GM19468 (cell line): ENCODE measurements around the gene TBL1X.
"Not testable (repeated sequence)": the region's sequence is repeated elsewhere in the genome, so short reads cannot be mapped to it uniquely, and the experiment has no call there.

ENCODE experiments used
- ATAC-seq: cut with Tn5 transposase; IDR thresholded peaks from one replicate; pipeline ENCODE4 v1.9.1; 2021; ENCODE audit warnings: mild to moderate bottlenecking, moderate library complexity, moderate number of reproducible peaks; ENCODE audit not compliant: unreplicated experiment; ENCODE audit errors: extremely low read depth

The TBL1X gene

DNA sequence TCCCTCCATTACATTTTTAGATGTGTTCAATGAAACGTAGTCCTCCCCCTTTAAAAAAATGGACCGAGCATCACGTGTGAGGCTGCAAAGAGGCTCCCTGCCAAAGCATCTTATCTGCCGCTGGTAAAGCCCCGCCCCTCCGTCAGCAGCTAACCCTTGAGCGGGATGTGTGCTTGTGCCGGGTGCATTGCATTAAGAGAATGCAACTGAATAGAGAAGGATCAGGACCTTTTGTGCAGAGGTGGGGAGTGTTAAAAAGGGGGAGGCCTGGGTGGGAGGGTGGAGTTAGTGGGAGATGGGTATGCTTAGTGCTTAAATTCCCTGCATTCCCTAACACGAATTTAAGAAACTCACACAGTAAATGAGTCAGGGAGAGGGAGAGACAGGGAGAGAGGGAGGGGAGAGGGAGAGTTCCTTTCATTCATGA lies 66.0 kb downstream of the TBL1X start:
- ATAC-seq: no peak

- no peak for ATAC-seq
These were observed 67.5 kb downstream of the TBL1X start for GRCh38 chrX:9532349-9532748.

DNA sequence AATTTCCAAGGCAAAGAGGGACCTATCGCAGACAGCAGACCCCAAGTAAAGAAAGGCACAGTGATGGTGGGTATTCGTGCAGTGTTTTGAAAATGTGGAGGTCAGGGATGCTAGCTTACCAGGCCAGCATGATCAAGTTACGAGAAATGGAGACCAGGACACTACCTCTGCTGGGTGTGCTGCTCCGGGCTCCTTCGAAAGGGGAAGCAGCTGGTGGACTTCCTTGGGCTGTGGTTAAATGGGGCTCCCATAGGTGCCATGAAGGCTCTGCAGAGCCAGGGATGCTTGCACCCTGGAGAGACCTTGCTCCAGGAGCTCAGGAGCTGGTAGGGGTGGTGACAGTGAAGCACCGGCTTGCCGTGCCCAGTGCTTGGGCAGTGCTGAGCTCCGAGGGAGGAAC lies 68.8 kb downstream of the TBL1X start:
- ATAC-seq: no peak

- no peak for ATAC-seq
These were observed 69.8 kb downstream of the TBL1X start for GRCh38 chrX:9534686-9535085.

DNA sequence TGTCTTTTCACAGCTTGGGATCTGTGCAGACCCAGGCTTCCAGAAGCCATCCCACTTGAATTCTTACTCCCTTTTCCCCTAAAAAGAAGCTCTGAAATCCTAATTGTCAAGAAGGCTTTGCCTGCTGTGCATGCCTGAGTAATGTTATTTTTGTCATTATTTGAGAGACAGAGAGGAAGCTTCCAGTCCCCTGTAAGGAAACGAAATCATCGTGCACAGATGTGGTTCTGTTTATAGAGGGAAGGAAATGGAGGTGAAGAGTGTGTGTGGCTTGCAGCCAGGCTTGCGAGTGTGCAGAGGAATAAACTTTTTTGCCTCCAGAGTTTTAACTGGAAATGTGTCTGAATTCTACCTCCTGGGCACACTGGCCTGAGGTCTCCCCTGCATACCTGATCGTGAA lies 70.2 kb downstream of the TBL1X start:
- ATAC-seq: no peak

GRCh38 chrX:9536156-9536555 lies 71.3 kb downstream of the TBL1X start:
- ATAC-seq: not testable (repeated sequence)

DNA sequence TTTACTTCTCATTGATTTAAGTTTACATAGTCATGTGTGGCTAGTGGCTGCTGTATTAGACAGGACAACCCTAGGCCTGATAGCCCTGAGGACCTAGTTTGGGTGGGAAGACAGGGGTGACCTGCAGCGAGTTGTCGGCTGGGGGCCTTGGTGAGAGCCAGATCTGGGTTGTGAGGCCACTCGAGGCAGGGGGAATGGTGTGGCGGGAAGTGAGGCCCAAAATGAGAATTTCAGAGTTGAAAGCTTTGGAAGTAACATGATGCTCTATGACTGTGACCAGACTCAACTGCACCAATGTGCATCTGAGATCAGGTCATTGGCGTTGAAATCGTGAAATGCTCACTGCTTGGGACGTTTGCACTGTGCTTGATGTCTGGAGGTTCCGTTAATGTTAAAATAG lies 72.9 kb downstream of the TBL1X start:
- no peak for ATAC-seq

- no peak for ATAC-seq
These were observed 73.7 kb downstream of the TBL1X start for GRCh38 chrX:9538544-9539045.

- ATAC-seq: no peak
These were observed 74.9 kb downstream of the TBL1X start for GRCh38 chrX:9539605-9540387.

DNA sequence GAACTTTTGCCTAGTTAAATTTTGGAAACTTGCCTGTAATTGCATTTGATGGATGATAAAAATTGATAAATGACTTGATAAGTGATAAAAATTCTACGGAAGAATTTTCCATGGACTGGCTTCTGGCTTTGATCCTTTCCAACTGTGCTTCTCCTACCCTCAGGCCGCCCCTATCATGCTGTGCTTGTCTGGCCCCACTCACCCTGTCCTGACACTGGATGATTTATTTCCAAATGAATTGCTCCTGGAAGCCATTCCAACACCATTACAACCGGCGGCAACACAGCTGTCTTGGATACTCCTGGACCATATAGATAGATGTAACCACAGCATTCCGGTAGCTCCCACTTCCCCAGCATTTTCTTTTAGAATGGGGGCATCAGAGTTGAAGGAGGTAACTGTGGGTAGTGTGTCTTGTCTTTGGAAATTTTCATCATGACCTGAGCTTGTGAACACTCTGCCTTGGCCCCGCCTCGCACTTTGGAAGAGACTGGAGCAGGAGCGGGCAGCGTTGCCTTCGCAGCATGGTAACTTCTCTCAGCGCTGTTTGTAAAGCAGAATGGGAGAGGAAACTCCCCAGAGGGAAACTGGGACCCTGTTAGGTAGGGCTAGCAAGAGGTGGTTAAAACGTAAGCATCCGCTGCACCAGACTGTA lies 77.4 kb downstream of the TBL1X start:
- ATAC-seq: no peak

GRCh38 chrX:9542761-9543111 lies 77.9 kb downstream of the TBL1X start:
- ATAC-seq: no peak

DNA sequence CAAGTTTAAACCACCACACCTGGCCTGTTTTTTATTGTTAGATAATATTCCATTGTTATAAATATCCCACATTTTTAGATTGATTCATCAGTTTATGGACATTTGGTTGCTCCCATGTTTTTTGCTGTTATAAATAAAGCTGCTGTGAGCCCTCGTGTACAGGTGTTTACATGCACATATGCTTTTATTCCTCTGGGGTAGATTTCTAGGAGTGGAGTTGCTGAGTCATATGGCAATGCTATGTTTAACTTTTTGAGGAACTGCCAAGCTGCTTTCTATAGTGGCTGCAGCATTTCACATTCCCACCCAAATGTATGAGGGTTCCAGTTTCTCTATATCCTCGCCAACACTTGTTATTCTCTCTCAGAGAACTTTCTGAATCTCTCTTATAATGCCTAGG lies 90.5 kb downstream of the TBL1X start:
- ATAC-seq: no peak

DNA sequence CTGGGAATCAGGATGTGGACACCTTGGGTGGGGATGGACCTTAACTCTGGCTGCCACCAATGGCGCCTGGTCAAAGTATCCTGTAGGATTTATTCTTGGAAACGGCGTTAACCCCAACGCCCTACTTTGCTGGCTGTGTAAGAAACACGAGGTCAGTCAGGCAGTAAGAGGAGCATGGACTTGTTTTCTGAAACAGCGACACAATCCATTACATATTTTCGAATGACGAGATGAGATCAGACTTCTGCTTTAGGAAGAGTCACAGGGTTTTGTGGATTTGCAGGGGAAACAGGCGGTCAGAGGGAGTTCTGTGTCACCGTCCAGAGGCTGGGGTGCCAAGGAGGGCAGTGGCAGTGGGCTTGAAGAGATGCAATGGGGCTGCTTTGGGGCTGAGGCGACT lies 92.2 kb downstream of the TBL1X start:
- no peak for ATAC-seq

GRCh38 chrX:9557521-9557920 lies 92.7 kb downstream of the TBL1X start:
- ATAC-seq: no peak

DNA sequence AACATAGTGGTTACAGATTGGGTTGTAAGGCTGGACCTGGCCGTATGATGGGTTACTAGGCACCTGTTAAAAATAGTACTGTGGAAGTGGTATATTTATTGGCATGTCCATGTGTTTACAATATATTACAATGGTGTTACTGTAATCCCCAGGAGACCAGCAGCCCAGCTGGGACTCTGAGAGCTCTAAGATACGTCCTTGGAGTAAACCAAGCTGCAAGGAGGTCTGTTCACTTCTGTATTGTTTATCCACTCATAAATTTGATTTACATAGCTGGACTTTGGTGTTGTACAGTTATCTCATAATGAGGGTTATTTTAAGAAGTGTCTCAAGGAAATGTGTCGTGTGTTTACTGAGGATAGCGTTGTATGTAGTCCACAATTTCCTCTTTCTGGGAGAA lies 93.8 kb downstream of the TBL1X start:
- ATAC-seq: no peak

- ATAC-seq: no peak
These were observed 95.4 kb downstream of the TBL1X start for GRCh38 chrX:9560219-9560618.

GRCh38 chrX:9561199-9561598 lies 96.3 kb downstream of the TBL1X start:
- no peak for ATAC-seq

DNA sequence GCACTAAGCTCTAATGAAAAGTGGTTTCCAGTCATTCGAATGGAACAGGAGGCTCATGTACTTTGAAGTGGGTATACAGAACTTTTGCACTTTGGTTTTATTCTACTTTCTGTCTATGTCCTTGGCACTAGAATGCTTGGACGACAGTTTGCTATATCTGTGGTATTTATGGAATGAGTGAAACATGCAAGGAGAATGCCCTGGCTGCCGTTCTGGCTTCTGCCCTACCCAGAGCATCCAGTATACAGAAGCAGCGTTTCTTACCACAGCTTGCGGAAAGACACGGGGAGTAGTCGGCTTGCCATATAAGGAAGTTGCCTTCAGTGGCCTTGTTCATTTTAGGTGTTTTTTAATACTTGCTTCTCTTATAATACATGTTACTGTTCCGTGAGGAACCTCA lies 98.0 kb downstream of the TBL1X start:
- no peak for ATAC-seq

DNA sequence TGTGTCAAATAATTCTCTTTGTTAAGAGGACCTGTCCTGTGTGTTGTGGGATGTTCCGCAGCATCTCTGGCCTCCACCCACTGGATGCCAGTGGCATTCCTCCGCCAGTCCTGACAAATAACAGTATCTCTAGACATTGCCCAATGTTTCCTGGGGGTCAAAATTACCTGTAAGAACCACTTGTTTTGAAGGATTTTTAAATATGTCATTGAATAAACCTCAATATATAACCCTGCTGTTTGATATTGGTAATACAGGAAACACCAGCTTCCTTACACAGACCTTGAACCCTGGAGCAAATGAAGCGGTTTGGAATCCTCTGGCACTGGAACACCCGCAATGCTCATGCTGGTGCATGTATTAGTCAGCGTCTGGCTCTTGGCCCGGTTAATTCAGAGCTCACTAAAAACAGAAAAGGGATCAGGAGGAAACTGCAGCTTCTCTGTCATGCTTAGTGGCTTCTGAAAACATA lies 101.3 kb downstream of the TBL1X start:
- ATAC-seq: no peak

GRCh38 chrX:9569876-9570301 lies 105.0 kb downstream of the TBL1X start:
- no peak for ATAC-seq

DNA sequence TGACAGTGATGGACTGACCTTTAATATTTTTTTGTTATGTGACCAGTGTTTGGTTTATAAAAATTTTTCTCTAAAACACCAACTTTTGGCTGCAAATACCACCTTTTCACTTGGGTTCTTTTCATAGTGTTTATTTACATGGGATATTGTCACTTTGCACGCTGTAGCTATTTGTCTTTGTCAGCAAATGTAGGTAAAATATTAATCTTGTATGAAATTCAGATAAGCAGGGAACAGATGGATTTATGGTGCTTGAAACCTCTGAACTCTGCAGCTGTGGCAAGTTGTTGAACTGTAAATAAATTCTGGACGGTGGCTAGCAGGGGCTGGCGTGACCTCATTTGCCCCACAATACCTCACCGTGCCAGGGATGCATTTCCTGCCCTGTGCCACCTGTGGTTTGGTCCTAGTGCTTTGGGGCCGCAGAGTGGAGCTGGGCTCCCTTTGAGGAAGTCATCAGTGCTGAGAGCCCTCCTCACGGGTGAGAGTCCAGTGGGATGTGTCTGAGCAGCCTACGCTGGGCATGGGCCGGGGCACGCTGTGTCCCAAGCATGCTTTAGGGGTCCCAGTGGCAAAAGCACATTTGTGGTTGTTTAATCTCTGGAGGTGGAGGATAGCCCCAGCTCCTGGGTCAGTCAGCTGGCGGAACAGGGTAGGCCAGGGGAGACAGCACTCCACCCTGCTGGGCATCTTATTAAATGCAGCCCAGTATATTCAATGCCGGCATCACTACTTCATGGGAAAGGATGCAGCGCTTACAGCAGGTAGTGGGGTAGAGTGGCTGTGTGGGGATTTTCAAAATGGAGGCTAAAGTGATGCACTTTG lies 108.6 kb downstream of the TBL1X start:
- no peak for ATAC-seq
